ENCODE measurements around the gene MLXIP.
"Not testable (repeated sequence)": the region's sequence is repeated elsewhere in the genome, so short reads cannot be mapped to it uniquely, and the experiment has no call there.

DNA sequence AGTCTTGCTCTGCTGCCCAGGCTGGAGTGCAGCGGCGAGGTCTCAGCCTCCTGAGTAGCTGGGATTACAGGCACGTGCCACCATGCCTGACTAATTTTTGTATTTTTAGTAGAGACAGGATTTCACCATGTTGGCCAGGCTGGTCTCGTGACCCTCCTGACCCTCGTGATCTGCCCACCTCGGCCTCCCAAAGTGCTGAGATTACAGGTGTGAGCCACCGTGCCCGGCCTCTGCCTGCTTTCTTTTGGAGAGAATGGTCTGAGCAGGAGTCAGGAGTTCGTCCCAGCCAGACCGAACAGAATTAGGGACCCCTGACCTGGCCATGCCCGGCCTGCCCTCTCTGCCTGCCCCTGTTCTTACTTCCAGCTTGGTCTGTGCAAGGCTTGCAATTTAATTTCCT, 42.8 kb downstream of the MLXIP start:
- TF ChIP-seq, protein P1, sequence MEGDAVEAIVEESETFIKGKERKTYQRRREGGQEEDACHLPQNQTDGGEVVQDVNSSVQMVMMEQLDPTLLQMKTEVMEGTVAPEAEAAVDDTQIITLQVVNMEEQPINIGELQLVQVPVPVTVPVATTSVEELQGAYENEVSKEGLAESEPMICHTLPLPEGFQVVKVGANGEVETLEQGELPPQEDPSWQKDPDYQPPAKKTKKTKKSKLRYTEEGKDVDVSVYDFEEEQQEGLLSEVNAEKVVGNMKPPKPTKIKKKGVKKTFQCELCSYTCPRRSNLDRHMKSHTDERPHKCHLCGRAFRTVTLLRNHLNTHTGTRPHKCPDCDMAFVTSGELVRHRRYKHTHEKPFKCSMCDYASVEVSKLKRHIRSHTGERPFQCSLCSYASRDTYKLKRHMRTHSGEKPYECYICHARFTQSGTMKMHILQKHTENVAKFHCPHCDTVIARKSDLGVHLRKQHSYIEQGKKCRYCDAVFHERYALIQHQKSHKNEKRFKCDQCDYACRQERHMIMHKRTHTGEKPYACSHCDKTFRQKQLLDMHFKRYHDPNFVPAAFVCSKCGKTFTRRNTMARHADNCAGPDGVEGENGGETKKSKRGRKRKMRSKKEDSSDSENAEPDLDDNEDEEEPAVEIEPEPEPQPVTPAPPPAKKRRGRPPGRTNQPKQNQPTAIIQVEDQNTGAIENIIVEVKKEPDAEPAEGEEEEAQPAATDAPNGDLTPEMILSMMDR (IDR thresholded peaks at IDR 0.05) = not testable (repeated sequence)
- not testable (repeated sequence) for TF ChIP-seq POLR2A (IDR thresholded peaks at IDR 0.05)
